NCI-H510A treated with DMSO at 0.1 percent for 48 hours (cell line): ENCODE data around the gene JKAMP.

Experiments
- DNase-seq: peaks from one replicate; lab custom pipeline; 2025; lab: John Stamatoyannopoulos, UW

JKAMP gene

GRCh38 chr14:59481407-59481806 is 2.9 kb upstream of the JKAMP start:
- DNase-seq: no peak

DNA sequence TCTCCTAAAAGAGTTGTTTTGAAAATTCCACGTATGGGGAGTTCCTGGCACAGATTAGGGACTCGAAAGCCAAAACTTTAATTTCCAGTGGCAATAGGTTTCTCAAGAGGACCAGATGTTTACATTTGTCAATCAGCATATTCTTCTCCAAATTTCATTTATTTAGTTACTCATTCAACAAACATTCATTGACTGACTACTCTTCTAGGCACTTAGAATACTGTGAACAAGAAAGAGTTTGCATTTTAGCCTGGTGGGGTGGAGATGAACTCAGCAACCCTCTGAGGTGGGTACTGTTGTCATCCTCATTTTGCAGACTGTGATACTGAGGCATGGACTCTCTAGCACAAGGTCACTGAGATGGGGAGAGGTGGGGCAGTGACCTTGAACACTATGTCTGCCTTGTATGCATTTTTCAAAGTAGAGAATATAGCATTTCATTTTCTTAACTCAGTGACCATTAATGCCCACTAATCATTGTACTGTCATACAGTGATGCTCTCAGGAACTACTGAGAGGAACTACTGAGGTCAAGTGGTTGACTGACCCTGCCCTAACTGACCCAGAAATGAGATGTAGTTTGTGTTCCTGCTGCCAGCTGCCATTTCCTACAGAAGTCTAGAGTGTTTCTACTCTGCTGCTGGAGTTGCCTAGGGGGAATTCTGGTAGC is 2.3 kb upstream of the JKAMP start:
- no peak for DNase-seq

GRCh38 chr14:59482541-59483331 is 1.6 kb upstream of the JKAMP start:
- no peak for DNase-seq

GRCh38 chr14:59483363-59483762 is 954 bp upstream of the JKAMP start:
- DNase-seq: peak; percentile 44

DNA sequence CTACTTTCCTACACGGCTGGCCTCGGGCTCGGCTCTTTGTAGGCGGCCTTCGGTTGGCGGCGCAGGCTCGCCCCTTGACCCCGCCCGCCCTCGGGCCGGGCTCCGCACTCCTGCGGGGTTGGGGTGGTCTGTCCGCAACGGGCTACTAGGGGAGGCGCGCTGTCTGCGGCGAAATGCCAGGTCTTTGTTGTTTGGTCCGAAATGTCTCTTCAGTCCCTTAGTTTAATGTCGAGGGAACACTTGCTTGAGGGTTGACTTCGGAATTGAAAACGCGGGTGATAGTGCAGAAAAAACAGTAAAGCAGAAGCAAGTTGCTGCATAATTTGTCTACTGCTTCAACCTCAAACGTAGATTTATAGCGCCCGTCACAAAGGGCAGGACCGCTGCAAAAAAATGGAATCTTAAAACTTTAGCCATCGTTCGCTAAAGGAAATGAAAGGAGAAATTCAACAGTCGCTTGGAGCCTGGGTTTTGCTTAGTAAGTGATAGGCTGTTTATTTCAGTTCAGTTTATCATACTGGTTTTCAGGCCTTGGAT is 390 bp downstream of the JKAMP start:
- DNase-seq: no peak

GRCh38 chr14:59490756-59491155 is 6.4 kb downstream of the JKAMP start:
- no peak for DNase-seq

DNA sequence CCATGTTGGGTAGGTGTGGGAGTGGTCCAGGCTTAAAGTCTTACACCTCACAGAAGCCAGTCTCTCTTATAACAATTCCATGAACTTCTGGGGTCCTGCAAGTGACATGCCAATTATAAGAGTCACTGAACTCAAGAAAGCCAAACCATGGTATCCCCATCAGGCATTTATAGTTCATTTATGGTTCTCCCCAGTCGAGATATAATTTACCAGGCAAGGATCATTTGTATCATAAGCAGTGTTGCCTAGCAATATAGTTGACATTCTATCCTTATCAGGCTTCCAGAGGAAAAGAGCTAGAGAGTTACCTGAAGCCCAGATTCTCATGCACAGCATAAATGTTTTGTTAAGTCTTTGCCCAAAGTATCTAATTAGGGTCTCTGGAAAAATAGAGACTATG is 8.1 kb downstream of the JKAMP start:
- DNase-seq: no peak

DNA sequence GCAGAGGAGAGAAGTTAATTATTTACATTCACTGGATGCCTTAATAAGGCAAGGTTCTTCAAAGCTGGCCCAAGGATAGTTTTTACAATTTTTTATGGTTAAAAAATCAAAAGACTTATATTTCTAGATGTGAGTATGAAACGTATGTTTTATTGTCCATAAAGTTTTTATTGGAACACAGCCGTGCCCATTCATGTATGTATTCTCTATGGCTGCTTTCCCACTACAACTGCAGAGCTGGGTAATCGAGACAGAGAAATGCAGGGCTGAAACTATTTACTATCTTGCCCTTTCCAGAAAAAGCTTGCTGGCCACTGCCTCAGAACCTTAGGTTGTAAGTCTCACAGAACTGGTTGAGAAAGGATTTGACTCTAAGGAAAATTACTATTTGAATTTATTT is 16.4 kb downstream of the JKAMP start:
- DNase-seq: no peak

DNA sequence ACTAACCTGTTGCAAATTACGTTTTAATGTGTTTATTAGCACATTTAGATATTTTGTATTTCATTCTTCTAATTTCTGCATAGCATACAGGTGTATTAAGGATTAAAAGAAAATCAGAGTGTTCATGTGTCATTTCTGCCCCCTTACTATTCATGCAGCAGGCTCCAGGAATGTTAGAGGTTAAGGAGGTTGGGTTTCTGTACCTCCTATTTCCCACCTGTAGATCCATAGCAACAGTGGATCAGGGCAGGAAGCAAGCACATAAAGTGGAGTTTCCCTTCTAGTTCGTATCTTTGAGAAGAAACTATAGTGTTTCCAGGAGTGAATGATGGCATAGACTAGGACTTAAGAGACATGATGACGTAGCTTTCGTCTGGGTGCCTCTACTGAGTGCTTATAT is 18.9 kb downstream of the JKAMP start:
- no peak for DNase-seq

DNA sequence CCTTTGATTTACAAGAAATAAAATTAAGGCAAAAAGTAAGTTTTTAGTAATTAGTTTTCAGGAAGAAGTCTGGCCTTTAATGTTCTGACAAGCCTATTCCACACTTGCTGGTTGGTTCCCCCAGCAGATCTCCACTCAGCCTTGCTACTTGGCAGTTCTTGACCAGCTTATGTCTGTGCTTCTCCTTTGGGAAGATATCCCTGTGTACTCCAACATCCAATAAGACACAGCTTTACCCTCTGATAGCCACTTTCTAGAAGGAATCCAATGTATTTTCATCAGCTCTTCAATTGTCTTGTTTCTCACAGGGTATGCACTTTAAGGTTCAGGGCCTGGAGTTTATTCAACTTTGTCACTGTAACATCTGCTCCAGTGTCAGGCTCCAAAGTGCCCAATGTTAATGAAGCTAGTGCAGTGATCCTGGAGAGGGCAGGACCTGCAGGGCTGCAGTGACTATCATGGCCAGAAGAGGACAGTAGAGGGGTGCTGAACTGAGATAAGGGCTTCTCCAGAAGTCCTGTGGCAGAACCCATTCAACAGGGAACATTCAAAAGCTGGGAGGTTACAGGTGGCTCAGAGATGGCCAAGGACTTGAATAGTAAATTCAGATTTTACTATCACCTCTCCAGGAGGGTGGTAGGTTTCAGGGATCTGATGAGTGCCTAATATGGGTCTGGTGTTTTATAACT is 22.9 kb downstream of the JKAMP start:
- DNase-seq: peak; percentile 71

DNA sequence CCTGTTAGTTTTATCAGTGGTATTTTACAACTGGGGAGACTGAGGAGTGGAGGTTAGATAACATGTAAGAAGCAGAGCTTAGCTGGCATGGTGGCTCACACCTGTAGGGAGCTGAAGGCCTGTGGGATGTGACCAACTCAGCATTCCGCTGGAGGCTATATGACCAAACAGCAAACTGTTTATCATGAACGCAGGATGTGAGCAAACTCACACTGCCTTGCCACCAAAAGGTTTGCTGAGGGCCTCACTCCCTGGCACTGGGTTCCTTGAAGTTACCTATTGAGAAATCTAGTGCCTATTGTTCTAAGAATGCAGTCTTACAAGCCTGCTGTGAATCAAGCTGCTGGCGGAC is 23.4 kb downstream of the JKAMP start:
- no peak for DNase-seq

- DNase-seq: no peak
These were observed 24.8 kb downstream of the JKAMP start for GRCh38 chr14:59509101-59509500.

- DNase-seq: no peak
These were observed 25.7 kb downstream of the JKAMP start for GRCh38 chr14:59510001-59510400.

DNA sequence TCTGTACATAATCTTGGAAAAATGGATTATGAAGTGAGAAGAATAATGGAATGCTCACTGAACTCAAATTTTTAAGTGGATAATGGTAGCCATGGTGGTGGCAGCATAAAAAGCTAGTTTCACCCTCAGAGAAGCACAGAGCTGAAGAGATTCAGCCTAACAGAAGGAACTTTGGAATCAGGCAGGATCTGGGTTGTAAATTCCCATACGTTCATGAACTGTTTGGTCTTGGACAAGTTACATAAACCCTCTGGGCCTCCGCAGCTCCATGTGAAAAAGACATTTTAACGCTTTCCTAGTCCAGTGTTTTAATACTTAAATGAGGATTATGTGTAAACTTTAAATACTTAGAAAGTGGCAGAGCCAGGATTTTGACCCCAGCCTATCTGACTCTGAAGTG is 26.6 kb downstream of the JKAMP start:
- DNase-seq: no peak

DNA sequence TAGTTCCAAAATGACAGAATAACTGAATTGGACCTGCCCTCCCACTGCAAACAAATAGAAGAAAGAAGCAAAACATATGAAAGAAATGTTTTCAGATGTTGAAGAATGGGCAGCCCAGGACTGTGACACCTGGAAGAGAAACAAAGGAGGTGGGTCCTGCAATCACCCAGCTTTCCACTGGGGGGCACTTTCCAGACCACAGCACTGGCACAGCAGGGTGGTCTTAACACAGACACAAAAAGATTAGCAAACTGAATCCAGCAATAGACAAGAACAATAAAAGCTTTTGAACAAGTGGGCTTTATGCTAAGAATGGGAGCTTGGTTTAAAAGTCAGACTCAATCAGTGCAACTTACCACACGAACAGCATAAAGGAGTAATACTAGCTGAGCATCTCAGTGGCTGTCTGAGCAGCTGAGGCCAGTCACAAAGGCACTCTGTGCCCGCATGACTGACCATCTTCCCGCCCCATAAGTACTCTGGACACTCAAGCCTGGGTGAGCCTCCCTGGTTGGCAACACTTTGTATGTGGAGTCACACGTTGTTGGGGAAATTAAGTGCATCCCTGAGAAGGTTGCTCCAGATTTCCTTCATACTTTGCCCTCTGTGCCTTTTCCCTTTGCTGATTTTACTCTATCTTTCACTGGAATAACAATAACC is 27.7 kb downstream of the JKAMP start:
- peak; percentile 42 for DNase-seq

- no peak for DNase-seq
These were observed 35.9 kb downstream of the JKAMP start for GRCh38 chr14:59520224-59520623.

DNA sequence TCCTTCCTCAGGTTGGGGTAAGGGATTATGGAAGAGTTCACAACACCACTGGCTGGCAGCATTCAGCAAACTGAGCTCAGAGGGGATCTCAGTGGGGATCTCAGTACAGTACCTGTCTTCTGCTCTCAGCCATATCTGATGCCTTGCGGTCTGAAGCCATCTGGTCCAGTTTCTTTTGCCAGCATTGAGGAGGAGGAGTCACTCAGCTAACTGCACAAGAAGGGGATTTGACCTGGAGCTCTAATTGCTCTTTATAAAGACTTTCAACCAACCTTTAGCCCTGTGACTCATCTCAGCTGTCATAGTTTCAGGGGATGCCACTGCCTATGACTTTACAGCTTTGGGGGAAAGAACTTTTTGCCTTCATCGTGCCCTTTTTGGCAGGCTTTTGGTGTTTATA is 44.9 kb downstream of the JKAMP start:
- DNase-seq: no peak

- no peak for DNase-seq
These were observed 46.0 kb downstream of the JKAMP start for GRCh38 chr14:59530349-59530748.

- DNase-seq: no peak
These were observed 48.1 kb downstream of the JKAMP start for GRCh38 chr14:59532419-59532818.

DNA sequence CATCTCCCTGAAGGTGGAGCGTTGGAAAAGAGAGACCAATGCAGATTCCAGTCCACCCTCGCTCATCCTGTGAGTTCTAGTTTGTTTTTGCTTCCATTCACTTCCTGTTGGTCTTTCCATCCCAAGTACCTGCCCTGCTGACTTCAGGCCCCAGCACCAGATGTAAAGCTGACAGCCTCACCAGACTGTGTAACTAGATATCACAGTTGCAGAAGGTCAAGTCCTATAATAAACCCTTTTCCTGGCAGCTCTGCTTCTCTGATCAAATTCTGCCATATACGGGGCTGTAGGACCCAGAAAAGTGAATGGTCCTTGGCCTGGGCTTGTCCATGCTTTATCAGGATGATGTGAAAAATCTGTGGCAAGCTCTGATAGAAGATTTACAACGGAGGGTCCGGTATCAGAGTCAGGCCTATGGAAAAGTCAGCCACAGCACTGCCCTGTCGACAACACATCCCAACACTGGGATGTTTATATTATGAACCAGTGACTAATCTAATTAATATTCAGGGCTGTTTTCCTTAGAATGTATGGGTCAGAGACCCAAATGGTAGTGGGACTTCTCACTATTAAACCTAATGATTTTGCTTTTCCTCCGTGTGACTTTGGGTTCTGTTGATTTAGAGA is 50.2 kb downstream of the JKAMP start:
- DNase-seq: peak; percentile 63

- no peak for DNase-seq
These were observed 53.2 kb downstream of the JKAMP start for GRCh38 chr14:59537476-59537875.

DNA sequence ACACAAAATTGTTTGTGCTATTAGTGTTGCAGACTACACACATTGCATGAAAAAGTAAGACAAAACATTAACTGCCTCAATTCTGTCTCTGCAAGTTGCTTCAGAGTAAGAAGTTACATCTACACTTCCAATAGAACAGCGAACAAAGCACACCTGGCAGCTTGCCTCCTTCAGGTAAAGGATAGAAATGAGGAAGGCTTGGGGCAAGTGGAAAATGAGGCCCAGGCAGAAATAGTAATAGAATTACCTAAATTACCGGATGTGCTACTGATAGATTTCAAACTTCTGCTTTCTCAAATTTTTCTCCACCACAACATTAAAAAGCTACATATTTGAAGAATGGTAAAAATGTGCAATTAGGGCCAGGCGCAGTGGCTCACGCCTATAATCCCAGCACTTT is 54.6 kb downstream of the JKAMP start:
- DNase-seq: no peak
